Stimulated activated CD8-positive, alpha-beta memory T cell treated with anti-CD3 and anti-CD28 coated beads, Interleukin-4, amount 100 ng/mL, for 24 hours (primary cell): Measurements from ENCODE around the gene GFPT2.

ENCODE experiments used
- DNase-seq: peaks from one replicate; pipeline ENCODE4 v3.0.0-alpha.2; 2020; ENCODE audit warnings: low read depth

GFPT2 gene

DNA sequence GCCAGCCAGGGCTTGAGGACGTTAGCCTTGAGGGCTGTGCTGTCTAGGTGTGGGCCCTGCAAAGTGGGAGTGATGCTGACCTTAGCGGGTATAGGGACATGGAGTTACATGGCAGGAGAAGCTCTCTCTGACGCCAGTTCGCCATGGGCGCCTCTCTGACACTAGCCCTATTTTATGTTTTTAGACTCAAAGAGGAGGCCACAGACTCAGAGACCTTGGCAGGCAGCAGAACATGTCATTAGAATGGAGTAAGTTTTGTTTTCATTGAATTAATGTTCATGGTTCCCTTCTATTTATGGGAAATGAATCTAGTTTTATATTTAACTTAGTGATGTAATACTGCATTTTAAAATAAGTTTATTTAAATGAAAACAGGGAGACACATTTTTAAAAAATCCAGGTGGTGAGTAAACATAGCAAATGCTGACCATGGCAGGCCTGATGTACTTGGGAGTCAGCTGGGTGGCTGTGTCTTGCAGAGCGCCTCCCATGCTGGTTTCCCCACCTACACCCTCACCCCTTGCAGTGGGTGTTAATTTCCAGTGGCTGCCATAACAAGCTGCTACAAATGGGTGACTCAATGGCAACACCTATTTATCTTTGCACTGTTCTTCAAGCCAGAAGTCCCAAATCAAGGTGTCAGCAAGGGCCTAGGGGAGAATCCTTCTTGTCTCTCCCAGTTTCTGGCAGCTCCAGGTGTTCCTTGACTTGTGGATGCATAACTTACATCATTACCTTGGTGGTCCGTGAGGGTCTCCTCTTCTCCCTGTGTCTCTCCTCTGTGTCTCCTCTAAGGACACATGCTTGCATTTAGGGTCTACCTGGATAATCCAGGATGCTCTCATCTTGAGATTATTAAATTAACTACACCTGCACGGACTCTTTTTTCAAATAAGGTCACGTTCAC is 25.6 kb upstream of the GFPT2 start:
- DNase-seq: no peak

DNA sequence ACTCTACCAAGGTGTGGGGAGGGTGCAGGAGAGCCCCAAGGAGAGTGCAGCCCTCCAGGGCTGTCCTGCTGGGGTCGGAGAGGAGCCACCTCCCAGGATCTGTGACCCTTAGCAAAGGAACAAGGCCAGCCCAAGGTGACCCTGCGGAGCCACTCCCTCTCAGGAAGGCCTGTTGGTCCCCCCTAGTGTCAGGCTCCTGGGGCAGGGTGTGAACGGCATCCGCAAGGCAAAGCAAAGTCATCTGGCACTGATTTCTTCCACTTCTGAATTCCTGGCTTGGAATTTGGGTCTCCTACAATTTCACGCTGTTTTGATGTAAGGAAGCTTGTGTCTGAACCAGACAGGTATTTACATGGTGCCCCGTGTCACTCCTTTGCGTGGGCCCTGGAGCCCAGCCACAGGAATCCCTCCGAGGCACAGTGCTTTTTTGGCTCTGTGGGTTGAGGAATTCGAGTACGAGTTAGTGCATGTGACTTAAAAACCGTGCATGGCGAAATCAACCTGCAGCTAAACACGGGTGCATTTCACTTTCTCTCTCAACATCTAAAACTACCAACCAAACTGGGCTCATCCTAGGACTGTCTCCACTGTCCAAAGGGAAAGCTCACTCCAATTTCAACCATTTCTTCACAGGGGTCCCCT is 24.5 kb upstream of the GFPT2 start:
- no peak for DNase-seq

DNA sequence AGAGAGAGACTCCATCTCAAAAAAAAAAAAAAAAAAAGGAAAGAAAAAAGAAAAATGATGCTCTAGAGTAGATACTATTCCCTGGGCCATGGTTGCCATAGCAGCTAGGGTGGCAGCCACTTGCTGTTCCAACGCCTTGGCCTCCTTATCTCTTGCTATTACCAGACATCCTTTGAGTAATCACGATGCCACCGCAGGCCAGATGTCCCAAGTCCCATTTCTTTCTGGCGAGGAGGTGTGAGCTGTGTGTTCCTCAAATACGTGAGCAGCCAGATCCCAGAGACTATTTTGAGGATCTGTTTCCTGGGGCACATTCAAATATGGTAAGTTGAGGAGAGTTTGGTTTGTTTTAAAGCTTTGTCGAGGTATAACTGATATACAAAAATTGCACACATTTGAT is 23.4 kb upstream of the GFPT2 start:
- DNase-seq: no peak

DNA sequence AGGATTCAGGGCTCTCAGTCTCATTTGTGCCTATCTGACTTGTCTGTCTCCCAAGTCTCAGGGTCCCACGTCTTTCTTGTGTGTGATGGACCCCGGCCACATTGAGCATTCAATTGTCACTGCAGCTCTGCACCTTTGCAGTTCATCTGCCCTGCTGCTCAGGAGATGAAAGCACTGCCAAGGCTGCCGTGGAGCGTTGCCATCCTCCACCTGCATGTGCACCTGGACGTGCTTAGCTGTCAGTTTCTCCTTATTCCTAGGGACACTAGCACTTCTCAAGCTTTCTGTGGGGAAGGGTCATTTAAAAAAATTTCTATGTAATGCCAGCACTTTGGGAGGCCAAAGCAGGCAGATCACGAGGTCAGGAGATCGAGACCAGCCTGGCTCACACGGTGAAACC is 22.8 kb upstream of the GFPT2 start:
- no peak for DNase-seq

DNA sequence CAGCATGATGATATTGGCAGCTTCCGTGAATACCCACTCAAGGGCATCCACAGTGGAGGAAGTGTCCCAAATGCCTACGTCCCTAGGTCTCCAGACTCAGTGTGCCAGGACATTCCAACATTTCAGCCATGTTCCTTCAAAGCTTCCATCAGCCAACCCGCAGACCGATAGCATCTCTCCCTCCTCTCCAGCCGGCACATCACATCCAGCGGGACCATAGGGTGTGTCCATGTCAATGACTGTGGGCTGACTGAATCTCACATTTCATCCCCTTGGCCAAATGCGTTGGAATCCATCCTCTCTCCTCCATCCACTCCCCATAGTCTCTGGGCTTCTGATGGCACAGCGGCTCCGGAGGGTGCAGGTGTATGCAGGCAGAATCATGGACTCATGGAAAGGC is 22.2 kb upstream of the GFPT2 start:
- DNase-seq: no peak

DNA sequence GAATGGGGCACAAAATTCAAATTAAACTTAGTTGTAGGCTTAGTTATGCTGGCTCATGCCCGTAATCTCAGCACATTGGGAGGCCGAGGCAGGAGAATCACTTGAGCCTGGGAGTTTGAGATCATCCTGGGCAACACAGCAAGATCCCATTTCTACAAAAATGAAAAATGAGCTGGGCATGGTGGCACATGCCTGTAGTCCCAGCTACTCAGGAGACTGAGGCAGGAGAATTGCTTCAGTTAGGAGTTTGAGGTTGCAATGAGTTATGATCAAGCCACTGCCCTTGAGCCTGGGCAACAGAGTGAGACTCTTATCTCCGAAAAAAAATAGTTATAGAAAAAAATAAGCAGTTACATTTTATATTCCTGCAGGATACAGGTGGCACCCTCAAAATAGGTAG is 20.7 kb upstream of the GFPT2 start:
- no peak for DNase-seq

DNA sequence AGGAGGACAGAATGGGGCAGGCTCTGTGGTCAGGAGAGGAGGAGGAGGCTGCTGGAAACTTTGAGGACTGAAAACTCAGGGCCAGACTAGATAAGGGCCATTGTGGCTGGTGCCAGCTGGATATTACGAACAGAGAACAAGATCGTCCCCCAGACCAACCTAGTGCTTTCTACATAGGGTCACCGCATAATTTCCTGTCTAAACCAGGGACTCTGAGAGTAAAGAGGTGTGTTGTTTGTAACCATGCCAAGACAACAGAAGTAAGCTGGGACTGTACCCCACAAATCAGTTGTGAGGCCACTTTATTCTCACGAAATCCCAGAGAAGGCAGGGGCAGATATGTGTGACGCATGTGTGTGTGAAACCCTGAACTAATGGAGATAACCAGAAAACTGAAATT is 20.3 kb upstream of the GFPT2 start:
- no peak for DNase-seq

DNA sequence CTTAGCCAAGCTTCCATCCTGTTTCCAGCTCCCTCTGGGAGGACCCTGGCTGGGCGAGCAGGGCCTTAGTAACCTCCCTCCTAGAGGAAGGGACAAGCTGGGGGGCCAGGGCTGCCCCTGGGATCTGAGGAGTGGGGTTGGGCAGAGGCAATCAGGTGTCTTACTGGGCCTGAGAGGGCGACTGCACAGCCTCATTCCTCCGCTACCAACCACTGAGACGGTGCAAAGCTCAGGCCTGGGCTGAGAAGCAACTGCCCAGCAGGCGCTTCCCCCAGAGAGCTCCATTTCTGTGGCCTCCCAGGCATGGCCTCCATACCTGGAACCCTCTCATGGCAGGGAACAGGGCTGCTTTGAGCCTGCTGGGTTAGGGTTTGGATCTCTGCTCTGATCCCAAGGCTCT is 18.8 kb upstream of the GFPT2 start:
- no peak for DNase-seq

DNA sequence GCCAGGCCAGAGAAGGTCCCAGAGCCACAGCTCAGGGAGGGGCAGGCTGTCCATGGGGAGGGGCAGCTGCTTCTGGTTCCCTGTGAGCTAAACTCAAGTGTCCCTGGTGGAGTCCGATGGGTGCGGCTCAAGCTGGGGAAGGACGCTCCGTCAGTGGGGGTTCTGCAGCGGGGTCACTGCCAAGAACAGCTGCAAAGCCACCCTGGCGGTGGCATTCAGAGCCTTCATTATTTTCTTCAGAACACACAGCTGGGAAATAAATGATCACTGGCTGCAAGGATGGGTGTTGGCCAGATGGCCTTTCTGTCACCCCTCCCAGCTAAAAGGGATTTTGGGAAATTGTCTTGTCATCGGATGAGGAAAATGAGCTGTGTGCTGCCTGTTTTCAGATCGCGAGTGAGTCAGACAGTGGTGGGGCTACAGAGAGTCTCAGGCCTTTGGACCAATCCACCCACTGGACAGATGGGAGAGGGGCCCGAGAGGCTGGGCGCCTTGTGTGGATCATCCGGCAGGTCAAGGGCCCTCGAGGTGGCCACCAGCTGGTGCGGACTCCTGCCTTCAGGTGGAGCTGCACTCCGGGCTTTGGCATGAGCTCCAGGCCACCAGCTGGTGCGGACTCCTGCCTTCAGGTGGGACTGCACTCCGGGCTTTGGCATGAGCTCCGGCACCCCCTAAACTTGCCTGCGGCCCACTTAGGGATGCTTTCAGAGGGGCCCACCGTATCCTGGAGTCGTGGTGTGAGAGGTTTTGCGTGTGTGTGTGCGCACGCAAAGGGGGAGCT is 17.9 kb upstream of the GFPT2 start:
- no peak for DNase-seq

DNA sequence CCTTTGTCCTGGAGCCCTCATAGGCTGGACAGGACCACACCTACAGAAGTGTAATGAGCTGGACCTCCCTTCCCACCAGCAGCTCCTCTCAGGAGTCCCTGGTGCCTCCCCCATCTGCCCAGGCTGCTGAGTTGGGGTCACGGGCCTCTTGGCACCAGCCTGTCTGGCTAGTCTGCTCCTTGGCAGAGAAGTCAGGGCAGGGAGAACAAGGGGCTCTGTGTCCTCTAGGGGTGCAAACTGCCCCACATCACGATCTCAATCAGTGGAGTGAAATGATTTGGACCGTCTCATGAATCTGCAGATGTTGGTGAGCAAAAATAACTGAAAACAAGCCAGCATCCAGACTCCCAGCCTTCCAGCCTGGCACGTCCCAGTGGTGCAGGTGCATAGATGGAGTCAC is 14.9 kb upstream of the GFPT2 start:
- no peak for DNase-seq

DNA sequence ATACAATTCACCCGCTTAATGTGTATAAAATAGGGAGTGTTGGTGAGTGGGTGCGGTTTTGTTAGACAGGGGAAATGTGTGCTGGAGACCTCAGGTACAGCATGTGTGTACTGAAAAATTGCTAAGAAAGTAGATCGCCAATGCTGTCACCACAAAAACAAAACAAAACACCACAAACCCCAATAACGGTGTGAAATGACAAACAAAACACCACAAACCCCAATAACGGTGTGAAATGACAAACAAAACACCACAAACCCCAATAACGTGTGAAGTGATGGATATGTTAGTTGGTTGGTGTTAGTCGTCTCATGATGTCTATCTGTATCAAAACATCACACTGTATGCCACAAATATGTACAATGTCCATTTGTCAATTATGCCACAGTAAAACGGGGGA is 14.2 kb upstream of the GFPT2 start:
- DNase-seq: no peak

DNA sequence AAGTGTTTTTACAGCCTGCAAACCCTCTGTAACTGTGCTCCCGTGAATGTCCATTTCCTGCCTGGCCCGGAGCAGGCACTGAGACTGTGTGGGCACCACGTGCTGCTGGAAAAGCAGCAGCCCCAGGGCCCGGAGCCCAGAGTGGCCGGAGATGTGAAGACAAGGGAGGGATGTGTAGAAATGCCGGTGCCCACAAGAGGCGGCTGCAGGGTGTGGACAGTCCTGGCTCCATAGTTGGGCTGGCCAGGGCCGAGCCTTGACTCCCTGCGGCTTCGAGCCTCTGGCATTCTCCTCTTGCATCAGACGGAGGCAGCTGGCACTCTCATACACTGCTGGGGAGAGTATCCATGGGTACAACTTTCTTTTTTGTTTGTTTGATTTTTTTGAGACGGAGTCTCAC is 13.2 kb upstream of the GFPT2 start:
- DNase-seq: no peak

DNA sequence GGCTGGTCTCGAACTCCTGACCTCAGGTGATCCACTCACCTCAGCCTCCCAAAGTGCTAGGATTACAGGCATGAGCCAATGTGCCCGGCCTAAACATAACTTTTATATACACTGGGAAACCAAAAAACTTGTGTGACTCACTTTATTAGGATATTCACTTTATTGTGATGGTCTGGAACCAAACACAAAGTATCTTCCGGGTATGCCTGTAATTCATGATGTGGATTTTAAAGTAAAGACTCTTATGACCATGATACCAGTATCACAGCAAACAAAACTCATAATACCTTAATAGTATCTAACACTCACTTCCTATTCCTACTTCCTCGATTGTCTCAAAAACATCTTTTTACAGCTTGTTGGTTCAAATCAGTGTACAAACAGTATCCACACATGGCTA is 12.7 kb upstream of the GFPT2 start:
- no peak for DNase-seq

DNA sequence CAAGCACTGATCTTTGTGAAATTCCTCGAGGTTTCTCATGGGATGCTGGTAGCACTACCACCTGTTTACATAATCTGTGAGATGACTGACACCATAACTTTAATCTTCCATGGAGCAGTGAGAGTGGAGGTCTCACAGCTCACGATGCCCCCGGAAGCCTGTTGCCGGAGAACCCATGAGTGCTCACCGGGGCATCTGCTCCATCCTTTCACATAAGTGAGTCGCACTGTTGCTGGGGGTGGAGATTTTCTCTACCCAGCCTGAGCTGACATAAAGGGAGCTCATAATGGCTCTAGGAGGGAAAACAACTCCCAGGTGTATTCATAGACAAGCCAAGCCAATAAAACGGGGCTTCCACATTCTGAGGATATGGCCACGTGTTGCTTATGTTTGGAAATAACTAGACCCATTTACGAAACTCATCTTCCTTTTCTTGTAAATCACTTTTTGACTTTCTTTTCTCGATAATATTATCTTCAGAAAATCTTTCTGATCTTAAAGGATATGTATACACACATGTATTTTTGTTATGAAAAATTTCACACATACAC is 11.2 kb upstream of the GFPT2 start:
- no peak for DNase-seq

DNA sequence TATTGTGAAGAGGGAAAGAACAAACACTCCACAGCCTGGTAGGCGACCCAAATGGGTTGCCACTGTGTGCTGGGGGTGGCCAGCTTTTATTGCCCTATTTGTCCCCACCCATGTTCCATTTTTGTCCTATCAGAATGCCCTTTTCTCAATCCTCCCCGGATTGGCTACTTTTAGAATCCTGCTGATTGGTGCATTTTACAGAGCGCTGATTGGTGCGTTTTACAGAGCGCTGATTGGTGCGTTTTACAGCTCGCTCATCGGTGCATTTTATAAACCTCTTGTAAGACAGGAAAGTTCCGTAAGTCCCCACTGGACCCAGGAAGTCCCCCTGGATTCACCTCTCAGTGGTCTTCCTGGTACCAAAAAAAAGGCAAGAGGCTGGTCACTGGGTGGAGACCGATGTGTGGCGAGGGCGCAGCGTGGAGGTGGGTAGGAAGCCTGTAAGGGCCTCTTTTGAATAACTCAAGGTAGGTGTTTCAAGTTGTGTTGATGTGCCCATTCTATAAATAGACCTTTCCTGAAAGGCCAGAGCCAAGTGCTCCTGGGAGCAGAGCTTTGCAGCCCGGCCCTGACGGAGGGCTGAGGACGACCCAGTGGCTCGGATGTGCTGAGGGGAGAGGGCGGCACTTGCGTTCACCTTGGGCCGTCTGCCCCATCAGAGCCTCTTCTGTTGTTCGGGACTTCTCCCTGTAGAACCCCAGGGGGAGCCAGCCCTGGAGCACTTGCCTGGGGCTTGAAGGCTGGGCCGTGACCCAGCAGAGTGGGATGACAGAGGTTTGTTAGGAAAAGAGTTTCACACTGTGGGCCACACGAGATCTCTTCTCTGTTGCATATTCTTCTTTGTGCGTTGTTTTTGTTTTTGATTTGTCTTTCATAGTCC is 7.2 kb upstream of the GFPT2 start:
- no peak for DNase-seq

DNA sequence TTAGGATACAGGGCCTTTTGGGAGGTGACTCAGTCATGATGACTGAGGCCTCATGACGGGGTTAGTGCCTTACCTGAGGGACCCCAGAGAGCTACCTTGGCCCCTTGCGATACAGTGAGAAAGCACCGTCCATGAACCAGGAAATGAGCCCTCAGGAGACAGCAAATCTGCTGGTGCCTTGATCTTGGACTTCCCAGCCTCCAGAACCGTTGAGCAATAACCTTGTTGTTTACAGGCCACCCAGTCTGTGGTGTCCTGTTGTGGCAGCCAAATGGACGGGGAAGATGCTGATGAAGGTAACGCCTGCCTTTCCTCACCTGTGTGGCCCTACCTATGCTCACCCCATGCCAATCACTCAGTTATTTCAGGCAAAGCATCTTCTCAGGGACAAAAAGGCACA is 5.6 kb upstream of the GFPT2 start:
- DNase-seq: no peak

DNA sequence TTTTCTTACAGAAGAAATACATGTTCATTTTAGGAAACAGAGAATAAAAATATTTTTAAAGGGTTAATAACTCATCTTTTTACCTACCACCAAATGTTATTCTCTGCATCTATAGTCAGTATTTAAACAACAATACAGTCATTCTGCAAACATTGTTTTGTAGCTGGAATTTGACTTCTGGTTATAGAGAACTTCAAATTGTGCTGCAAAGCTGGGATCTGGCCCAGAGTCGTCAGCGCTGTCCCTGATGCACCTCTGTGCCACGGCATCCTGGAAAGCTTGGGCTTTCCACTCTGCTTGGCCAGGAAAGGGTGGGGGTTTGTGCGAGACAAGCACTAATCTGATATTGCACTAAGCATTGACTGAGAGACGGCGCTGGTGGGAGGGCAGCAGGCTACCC is 5.0 kb upstream of the GFPT2 start:
- DNase-seq: no peak

DNA sequence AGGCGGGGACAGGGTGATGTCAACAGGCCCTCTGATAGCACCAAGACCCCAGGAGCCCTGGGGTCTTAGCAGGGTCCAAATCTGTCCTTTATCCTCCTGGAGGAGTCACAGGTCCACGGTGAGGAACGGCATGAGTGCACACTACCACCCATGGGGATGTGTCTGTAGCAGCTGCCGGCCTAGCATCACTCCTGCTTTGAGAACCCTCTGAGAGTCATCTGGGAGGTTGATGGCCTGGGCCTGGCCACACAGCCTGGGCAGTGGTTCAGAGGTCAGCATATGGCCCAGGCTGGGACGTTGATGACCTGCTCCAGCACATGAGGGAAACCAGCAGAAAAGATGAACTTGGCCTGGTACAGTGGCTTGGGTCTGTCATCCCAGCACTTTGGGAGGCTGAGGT is 1.8 kb upstream of the GFPT2 start:
- no peak for DNase-seq

DNA sequence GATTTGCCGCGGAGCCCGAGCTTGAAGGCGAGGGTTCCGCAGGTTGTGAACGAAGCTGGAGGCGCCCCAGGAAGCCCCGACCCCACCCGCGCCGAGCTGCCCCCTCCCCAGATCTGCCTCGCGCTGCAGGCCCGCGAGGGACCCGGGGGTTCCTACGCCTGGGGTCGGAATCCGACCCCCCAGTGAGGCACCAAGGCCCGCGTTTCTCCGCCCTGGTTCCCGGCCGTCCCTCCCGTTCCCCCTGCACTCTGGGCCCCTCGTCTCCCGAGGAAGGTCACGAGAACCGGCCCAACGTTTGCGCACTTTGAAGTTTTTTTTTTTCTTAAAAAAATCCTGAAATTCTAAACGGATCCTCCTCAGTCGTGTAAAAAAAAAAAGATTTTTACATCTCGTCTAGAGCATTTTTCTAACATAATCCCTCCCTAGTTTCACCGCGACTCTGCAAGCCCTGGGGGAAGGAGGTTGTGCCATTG is 880 bp upstream of the GFPT2 start:
- DNase-seq: no peak

DNA sequence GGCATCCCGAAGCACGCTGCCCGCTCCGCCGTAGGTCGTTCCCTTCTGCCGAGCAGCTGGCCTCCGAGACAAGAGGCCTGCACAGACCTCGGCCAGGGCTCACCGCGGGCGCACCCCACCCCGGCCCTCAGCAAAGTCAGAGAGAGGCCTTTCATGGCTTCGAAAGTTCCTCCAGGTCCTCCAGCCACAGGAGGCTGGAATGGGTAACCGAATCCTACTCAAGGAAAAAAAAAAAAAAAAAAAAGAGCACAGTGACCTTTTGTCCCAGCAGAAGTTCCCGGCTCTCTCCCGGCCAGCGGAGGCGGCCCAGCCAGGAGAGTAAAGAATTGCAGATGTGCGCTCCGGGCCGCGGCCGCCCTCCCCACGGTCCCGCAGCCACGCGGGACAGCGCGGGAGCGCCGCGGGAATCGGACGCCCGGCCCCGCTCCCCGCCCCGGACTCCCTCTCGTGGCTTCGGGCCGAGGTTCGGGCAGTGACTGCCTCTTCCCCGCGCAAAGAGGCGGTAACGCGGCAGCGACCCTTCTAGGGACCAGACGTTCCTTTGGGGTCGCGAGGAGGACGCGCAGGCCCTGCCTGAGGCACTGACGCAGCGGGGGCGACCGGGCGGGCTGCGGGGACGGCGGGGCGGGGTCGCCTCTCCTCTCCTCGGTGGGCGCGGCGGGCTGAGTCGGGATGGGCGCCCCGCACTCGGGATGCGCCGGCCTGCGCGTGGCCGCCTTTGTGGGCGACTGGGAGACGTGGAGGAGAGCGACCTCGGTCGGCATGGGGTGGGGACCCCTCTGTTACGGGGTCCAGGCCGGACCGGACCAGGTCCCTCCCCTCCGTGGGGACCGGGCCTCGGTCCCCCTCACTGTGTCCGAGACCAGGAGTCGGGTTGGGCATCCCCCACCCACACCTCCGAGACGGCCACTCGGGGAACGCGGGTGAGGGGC is 754 bp downstream of the GFPT2 start:
- DNase-seq: no peak
